Measurements from ENCODE around the gene TECPR2. TPM values are rescaled to one million over a fixed set of nuclear protein-coding genes. Genes with fewer than 3 reads are reported as not detected.

The TECPR2 gene
- total RNA-seq, 1 experiment from 2014 or later: 9.3 TPM

GRCh38 chr14:102541771-102542170, 179.0 kb downstream of the TECPR2 start:
- H3K9me3 ChIP-seq: no peaks in the 10 kb centered on the region
- H3K4me3 ChIP-seq (ENCODE audit: low read depth, low read length): no peak overlapping the region
- ChIA-PET CTCF (interaction anchor here (1.1 kb wide), 1 partner anchor 17 kb away, joined by 4 read pairs; no protein-coding TSS in a partner anchor), POLR2A (no interaction called here)
- intact Hi-C loops (cut with micrococcal nuclease; ENCODE audit: unreplicated experiment): no loop called here
- Mint-ChIP-seq H3K36me3 (ENCODE audit: insufficient read depth, unreplicated experiment) (no peaks in the 10 kb centered on the region), H3K27ac (ENCODE audit: unreplicated experiment) (no peak overlapping the region), H3K27me3 (ENCODE audit: insufficient read depth, unreplicated experiment) (no peaks in the 10 kb centered on the region), H3K4me3 (ENCODE audit: unreplicated experiment) (no peak overlapping the region), H3K4me1 (ENCODE audit: low read depth, unreplicated experiment) (peaks cover 6% of the 10 kb centered on the region), H3K9me3 (ENCODE audit: unreplicated experiment) (no peaks in the 10 kb centered on the region)
- TF ChIP-seq CTCF (IDR thresholded peaks at IDR 0.05; ENCODE audit: insufficient read depth in 1 of 2, low read depth in 1 of 2, low read length in 1 of 2, severe bottlenecking in 1 of 2, unreplicated experiment in 1 of 2): no peak
- H3K27me3 ChIP-seq (replicated peaks; ENCODE audit: control insufficient read depth, insufficient read depth, low read length): no peaks in the 10 kb centered on the region
- peaks cover 15% of the 10 kb centered on the region for H3K4me1 ChIP-seq
- H3K36me3 ChIP-seq (ENCODE audit: control insufficient read depth, insufficient read depth, low read length): no peaks in the 10 kb centered on the region
- BruUV-seq (replicated peaks): no TSS peak
- DNase-seq: peak in 1 of 2 experiments; percentile 29

- no peaks in the 10 kb centered on the region for H3K9me3 Mint-ChIP-seq (ENCODE audit: unreplicated experiment)
- CTCF ChIA-PET: no interaction called here
- intact Hi-C loops (cut with micrococcal nuclease; ENCODE audit: unreplicated experiment): no loop called here
- Histone ChIP-seq H3K9me3 (no peaks in the 10 kb centered on the region), H3K4me3 (ENCODE audit: low read depth, low read length) (no peak overlapping the region), H3K27me3 (replicated peaks; ENCODE audit: control insufficient read depth, insufficient read depth, low read length) (no peaks in the 10 kb centered on the region), H3K36me3 (ENCODE audit: control insufficient read depth, insufficient read depth, low read length) (no peaks in the 10 kb centered on the region), H3K4me1 (peaks cover 12% of the 10 kb centered on the region)
- no TSS peak for BruUV-seq (replicated peaks)
- H3K4me3 Mint-ChIP-seq (ENCODE audit: unreplicated experiment): no peak overlapping the region
- POLR2A ChIA-PET: no interaction called here
- no peaks in the 10 kb centered on the region for H3K27me3 Mint-ChIP-seq (ENCODE audit: insufficient read depth, unreplicated experiment)
- no peak for TF ChIP-seq CTCF (IDR thresholded peaks at IDR 0.05; ENCODE audit: insufficient read depth in 1 of 2, low read depth in 1 of 2, low read length in 1 of 2, severe bottlenecking in 1 of 2, unreplicated experiment in 1 of 2)
- no peak for DNase-seq
- H3K4me1 Mint-ChIP-seq (ENCODE audit: low read depth, unreplicated experiment): peaks cover 6% of the 10 kb centered on the region
- H3K27ac Mint-ChIP-seq (ENCODE audit: unreplicated experiment): no peak overlapping the region
- H3K36me3 Mint-ChIP-seq (ENCODE audit: insufficient read depth, unreplicated experiment): no peaks in the 10 kb centered on the region
These were observed 181.5 kb downstream of the TECPR2 start for GRCh38 chr14:102544046-102544746.

GRCh38 chr14:102544747-102545460, 182.2 kb downstream of the TECPR2 start:
- H3K27me3 ChIP-seq (replicated peaks; ENCODE audit: control insufficient read depth, insufficient read depth, low read length): no peaks in the 10 kb centered on the region
- H3K4me1 Mint-ChIP-seq (ENCODE audit: low read depth, unreplicated experiment): peaks cover 6% of the 10 kb centered on the region
- peak overlapping the region; percentile 7; the same call in 1 of the 2 replicates for H3K4me3 ChIP-seq (ENCODE audit: low read depth, low read length)
- H3K4me1 ChIP-seq: peaks cover 12% of the 10 kb centered on the region
- TF ChIP-seq CTCF (IDR thresholded peaks at IDR 0.05; ENCODE audit: insufficient read depth in 1 of 2, low read depth in 1 of 2, low read length in 1 of 2, severe bottlenecking in 1 of 2, unreplicated experiment in 1 of 2): no peak
- H3K27ac Mint-ChIP-seq (ENCODE audit: unreplicated experiment): peak overlapping the region; percentile 25
- H3K27me3 Mint-ChIP-seq (ENCODE audit: insufficient read depth, unreplicated experiment): no peaks in the 10 kb centered on the region
- POLR2A ChIA-PET: no interaction called here
- no peaks in the 10 kb centered on the region for H3K36me3 ChIP-seq (ENCODE audit: control insufficient read depth, insufficient read depth, low read length)
- H3K4me3 Mint-ChIP-seq (ENCODE audit: unreplicated experiment): no peak overlapping the region
- H3K9me3 Mint-ChIP-seq (ENCODE audit: unreplicated experiment): no peaks in the 10 kb centered on the region
- CTCF ChIA-PET: no interaction called here
- BruUV-seq (replicated peaks): no TSS peak
- no peaks in the 10 kb centered on the region for H3K36me3 Mint-ChIP-seq (ENCODE audit: insufficient read depth, unreplicated experiment)
- H3K9me3 ChIP-seq: no peaks in the 10 kb centered on the region
- DNase-seq: no peak
- intact Hi-C loops (cut with micrococcal nuclease; ENCODE audit: unreplicated experiment): no loop called here

All from Caco-2 (cell line).